Parathyroid adenoma (tissue), 2 donors: Measurements from ENCODE around the gene TNFRSF19.
A peak's percentile ranks its signal among the peaks of the same experiment; 100 is the strongest.

Experiments used
- H2AFZ ChIP-seq: fragments of 300-600 bp; sonication (generic); one replicate; pipeline ENCODE4 v1.7.0; 2017; ENCODE audit warnings: antibody characterized with exemption, mild to moderate bottlenecking
- H3K27ac ChIP-seq: fragments of 300-600 bp; sonication (generic); one replicate; pipeline ENCODE4 v1.7.0; 2017
- H3K27me3 ChIP-seq: fragments of 300-600 bp; sonication (generic); one replicate; pipeline ENCODE4 v1.7.0; 2017; ENCODE audit warnings: low read length; ENCODE audit not compliant: control insufficient read depth, insufficient read depth
- H3K36me3 ChIP-seq: fragments of 300-600 bp; sonication (generic); one replicate; pipeline ENCODE4 v1.7.0; 2017; ENCODE audit warnings: low read length; ENCODE audit not compliant: control insufficient read depth, insufficient read depth
- H3K4me1 ChIP-seq: fragments of 300-600 bp; sonication (generic); one replicate; pipeline ENCODE4 v1.7.0; 2017; ENCODE audit warnings: control low read depth
- H3K4me2 ChIP-seq: fragments of 300-600 bp; sonication (generic); one replicate; pipeline ENCODE4 v1.7.0; 2017; ENCODE audit warnings: low read length
- H3K4me3 ChIP-seq: fragments of 300-600 bp; sonication (generic); one replicate; pipeline ENCODE4 v1.7.0; 2017; ENCODE audit warnings: low read depth, low read length
- H3K79me2 ChIP-seq: fragments of 300-600 bp; sonication (generic); one replicate; pipeline ENCODE4 v1.7.0; 2017; ENCODE audit warnings: control low read depth
- H3K9ac ChIP-seq: fragments of 300-600 bp; sonication (generic); one replicate; pipeline ENCODE4 v1.7.0; 2017; ENCODE audit warnings: mild to moderate bottlenecking
- H3K9me3 ChIP-seq: fragments of 300-600 bp; sonication (generic); one replicate; pipeline ENCODE4 v1.7.0; 2017; ENCODE audit warnings: low read length; ENCODE audit not compliant: control insufficient read depth
- CTCF ChIP-seq: fragments of 300-600 bp; sonication (generic); IDR thresholded peaks from one replicate; pipeline ENCODE4 v1.7.0; 2017; ENCODE audit warnings: antibody characterized with exemption, mild to moderate bottlenecking
- donor health status: primary hyperparathyroidism.

The TNFRSF19 gene

GRCh38 chr13:23608701-23609413, 38.6 kb downstream of the TNFRSF19 start:
- H3K9me3 ChIP-seq, result no peaks in the 10 kb centered on the region
- no peak overlapping the region for H3K9ac ChIP-seq
- no peak overlapping the region for H3K4me2 ChIP-seq
- H3K36me3 ChIP-seq, result no peaks in the 10 kb centered on the region
- TF ChIP-seq CTCF, result no peak
- H3K27ac ChIP-seq, result no peak overlapping the region
- no peak overlapping the region for H2AFZ ChIP-seq
- H3K79me2 ChIP-seq, result no peaks in the 10 kb centered on the region
- no peak overlapping the region for H3K4me3 ChIP-seq
- no peaks in the 10 kb centered on the region for H3K27me3 ChIP-seq
- no peaks in the 10 kb centered on the region for H3K4me1 ChIP-seq

GRCh38 chr13:23609414-23609760, 39.2 kb downstream of the TNFRSF19 start:
- H3K9ac ChIP-seq, result no peak overlapping the region

GRCh38 chr13:23609874-23610576, 39.8 kb downstream of the TNFRSF19 start:
- Histone ChIP-seq H3K27ac (no peak overlapping the region), H3K4me3 (no peak overlapping the region), H3K9ac (no peak overlapping the region), H3K36me3 (no peaks in the 10 kb centered on the region), H3K79me2 (no peaks in the 10 kb centered on the region), H3K27me3 (no peaks in the 10 kb centered on the region), H3K4me1 (no peaks in the 10 kb centered on the region), H3K9me3 (no peaks in the 10 kb centered on the region), H3K4me2 (peak overlapping the region; percentile 5), H2AFZ (no peak overlapping the region)
- no peak for TF ChIP-seq CTCF

More at GRCh38 chr13:23609414-23609760, 39.2 kb downstream of the TNFRSF19 start:
- no peaks in the 10 kb centered on the region for H3K79me2 ChIP-seq
- no peaks in the 10 kb centered on the region for H3K27me3 ChIP-seq
- H3K4me2 ChIP-seq, result peak overlapping the region; percentile 5
- H3K36me3 ChIP-seq, result no peaks in the 10 kb centered on the region
- no peak for TF ChIP-seq CTCF
- H3K4me1 ChIP-seq, result no peaks in the 10 kb centered on the region
- no peak overlapping the region for H2AFZ ChIP-seq
- no peak overlapping the region for H3K4me3 ChIP-seq
- H3K27ac ChIP-seq, result no peak overlapping the region
- no peaks in the 10 kb centered on the region for H3K9me3 ChIP-seq

GRCh38 chr13:23610966-23611491, 40.8 kb downstream of the TNFRSF19 start:
- H2AFZ ChIP-seq, result no peak overlapping the region
- H3K27ac ChIP-seq, result no peak overlapping the region
- H3K4me3 ChIP-seq, result no peak overlapping the region
- no peaks in the 10 kb centered on the region for H3K9me3 ChIP-seq
- no peaks in the 10 kb centered on the region for H3K27me3 ChIP-seq
- no peaks in the 10 kb centered on the region for H3K4me1 ChIP-seq
- no peaks in the 10 kb centered on the region for H3K79me2 ChIP-seq
- TF ChIP-seq CTCF, result no peak
- no peak overlapping the region for H3K9ac ChIP-seq
- no peaks in the 10 kb centered on the region for H3K36me3 ChIP-seq
- no peak overlapping the region for H3K4me2 ChIP-seq
